GM12878 (cell line): ENCODE results near the gene PAOX. TPM values are rescaled to one million over a fixed set of nuclear protein-coding genes. Genes with fewer than 3 reads are reported as not detected.

Experiments
- ATF7 ChIP-seq: fragments of 450-650 bp; IDR thresholded peaks from 2 replicates; pipeline ENCODE4 v1.6.1; 2016; ENCODE audit warnings: low read depth, mild to moderate bottlenecking
- DPF2 ChIP-seq: fragments of 450-650 bp; IDR thresholded peaks from 2 replicates; pipeline ENCODE4 v1.6.1; 2017; ENCODE audit warnings: mild to moderate bottlenecking
- HDAC6 ChIP-seq: fragments of 200-600 bp; sonication (generic); IDR thresholded peaks from one replicate; pipeline ENCODE4 v1.8.0; 2017; ENCODE audit warnings: antibody characterized with exemption; ENCODE audit not compliant: unreplicated experiment
- IKZF2 ChIP-seq, 2 experiments: fragments of 450-650 bp; IDR thresholded peaks; 2 replicates each; pipeline ENCODE4 v1.6.1; 2017; ENCODE audit warnings: mild to moderate bottlenecking in 2 of 2, moderate library complexity in 2 of 2
- IRF3 ChIP-seq: fragments of 450-650 bp; IDR thresholded peaks from 2 replicates; pipeline ENCODE4 v1.6.1; 2014; ENCODE audit warnings: mild to moderate bottlenecking
- MLLT1 ChIP-seq: fragments of 450-650 bp; IDR thresholded peaks from 2 replicates; pipeline ENCODE4 v1.6.1; 2016; ENCODE audit warnings: mild to moderate bottlenecking
- PAX5 ChIP-seq: IDR thresholded peaks from 2 replicates; pipeline ENCODE4 v1.6.1; 2011; ENCODE audit warnings: low read depth, low read length, borderline replicate concordance
- PKNOX1 ChIP-seq: fragments of 450-650 bp; IDR thresholded peaks from 2 replicates; pipeline ENCODE4 v1.6.1; 2016; ENCODE audit warnings: mild to moderate bottlenecking
- RELB ChIP-seq: fragments of 450-650 bp; IDR thresholded peaks from 2 replicates; pipeline ENCODE4 v1.6.1; 2017; ENCODE audit warnings: low read depth, mild to moderate bottlenecking, moderate library complexity
- RUNX3 ChIP-seq: IDR thresholded peaks from 2 replicates; pipeline ENCODE4 v1.6.1; 2012; ENCODE audit warnings: low read length, inconsistent platforms
- SKIL ChIP-seq: fragments of 450-650 bp; IDR thresholded peaks from 2 replicates; pipeline ENCODE4 v1.6.1; 2017; ENCODE audit warnings: mild to moderate bottlenecking, low read depth, inconsistent platforms; ENCODE audit not compliant: poor library complexity, severe bottlenecking
- SPI1 ChIP-seq: IDR thresholded peaks from 2 replicates; pipeline ENCODE4 v1.6.1; 2011; ENCODE audit warnings: low read depth, mild to moderate bottlenecking, low read length, moderate library complexity, borderline replicate concordance; ENCODE audit not compliant: insufficient read depth
- TARDBP ChIP-seq: IDR thresholded peaks from 2 replicates; pipeline ENCODE4 v1.6.1; 2016; ENCODE audit warnings: borderline replicate concordance
- TBL1XR1 ChIP-seq: IDR thresholded peaks from 2 replicates; pipeline ENCODE4 v1.6.1; 2012; ENCODE audit warnings: low read depth, low read length, improper control_type of control experiment
- WRNIP1 ChIP-seq: IDR thresholded peaks from 2 replicates; pipeline ENCODE4 v1.6.1; 2011; ENCODE audit warnings: low read depth, low read length, improper control_type of control experiment, borderline replicate concordance
- ZBTB40 ChIP-seq: fragments of 450-650 bp; IDR thresholded peaks from 2 replicates; pipeline ENCODE4 v1.6.1; 2016; ENCODE audit warnings: mild to moderate bottlenecking, moderate library complexity, borderline replicate concordance
- ZNF207 ChIP-seq: fragments of 450-650 bp; IDR thresholded peaks from 2 replicates; pipeline ENCODE4 v1.6.1; 2014; ENCODE audit warnings: antibody characterized with exemption, mild to moderate bottlenecking, borderline replicate concordance
- polyA plus RNA-seq, 11 experiments: library from polyadenylated mRNA; depleted of rRNA in 4 of 11; unstranded in 6 of 11; stranded (reverse) in 5 of 11; fragments of >200 nt; fragmentation: Nextera tagmentation in 4 of 11; fragmentation: Illumina TruSeq in 1 of 11; extraction: Ambion mirVana in 4 of 11; extraction: Trizol in 1 of 11; gene quantifications; 1 replicate in 1 of 11; 2 replicates in 10 of 11; pipeline versions ENCODE4 v1.2.1 to v1.2.3, GENCODE V29; 2011 to 2016; ENCODE audit warnings: inconsistent platforms in 2 of 11, missing spikeins in 2 of 11, low read depth in 1 of 11
- total RNA-seq, 4 experiments: library from RNA; depleted of rRNA in 3 of 4; stranded (reverse); fragments of >200 nt in 3 of 4; fragmentation: Illumina TruSeq in 1 of 4; extraction: Trizol in 1 of 4; gene quantifications; 2 replicates each; pipeline versions ENCODE4 v1.2.1 to v1.2.3, GENCODE V29; 2013 to 2021

PAOX gene
- total and polyA plus RNA-seq, 10 of the 15 experiments (the other 5 are each of a cell fraction or from before 2014, with no cell fraction given), result 1.2 to 22.2 (median 10.5) TPM

GRCh38 chr10:133357285-133358161 is 21.5 kb upstream of the PAOX start, which contains the start of gene FUOM (continued):
- TF ChIP-seq IRF3, result no peak
- TF ChIP-seq ZBTB40, result peak; percentile 59; the same call in 1 of the 2 replicates
- TF ChIP-seq RELB, result no peak
- TF ChIP-seq MLLT1, result no peak
- 0 out of 2 replicates have a peak, but pooled peaks have one; percentile 26 for TF ChIP-seq TBL1XR1
- no peak for TF ChIP-seq ATF7
- 0 out of 2 replicates have a peak, but pooled peaks have one; percentile 50 for TF ChIP-seq ZNF207
- peak; percentile 80 for TF ChIP-seq DPF2
- no peak for TF ChIP-seq HDAC6
- no peak for TF ChIP-seq SKIL
- TF ChIP-seq TARDBP, result no peak
- no peak for TF ChIP-seq PKNOX1
- peak; percentile 74 for TF ChIP-seq SPI1
- peak; percentile 42; the same call in 1 of the 2 replicates for TF ChIP-seq PAX5
- TF ChIP-seq RUNX3, result 0 out of 2 replicates have a peak, but pooled peaks have one; percentile 7
- peak in 1 of 2 experiments; percentile 28; a peak in 1 of 4 replicates for TF ChIP-seq IKZF2 (IDR thresholded peaks at IDR 0.05)
- TF ChIP-seq WRNIP1, result no peak
